HG03439 (cell line): ENCODE measurements around the gene MTMR1.

ENCODE experiments used
- ATAC-seq: cut with Tn5 transposase; IDR thresholded peaks from one replicate; pipeline ENCODE4 v1.9.1; 2021; ENCODE audit warnings: mild to moderate bottlenecking, moderate library complexity; ENCODE audit not compliant: unreplicated experiment

The MTMR1 gene

DNA sequence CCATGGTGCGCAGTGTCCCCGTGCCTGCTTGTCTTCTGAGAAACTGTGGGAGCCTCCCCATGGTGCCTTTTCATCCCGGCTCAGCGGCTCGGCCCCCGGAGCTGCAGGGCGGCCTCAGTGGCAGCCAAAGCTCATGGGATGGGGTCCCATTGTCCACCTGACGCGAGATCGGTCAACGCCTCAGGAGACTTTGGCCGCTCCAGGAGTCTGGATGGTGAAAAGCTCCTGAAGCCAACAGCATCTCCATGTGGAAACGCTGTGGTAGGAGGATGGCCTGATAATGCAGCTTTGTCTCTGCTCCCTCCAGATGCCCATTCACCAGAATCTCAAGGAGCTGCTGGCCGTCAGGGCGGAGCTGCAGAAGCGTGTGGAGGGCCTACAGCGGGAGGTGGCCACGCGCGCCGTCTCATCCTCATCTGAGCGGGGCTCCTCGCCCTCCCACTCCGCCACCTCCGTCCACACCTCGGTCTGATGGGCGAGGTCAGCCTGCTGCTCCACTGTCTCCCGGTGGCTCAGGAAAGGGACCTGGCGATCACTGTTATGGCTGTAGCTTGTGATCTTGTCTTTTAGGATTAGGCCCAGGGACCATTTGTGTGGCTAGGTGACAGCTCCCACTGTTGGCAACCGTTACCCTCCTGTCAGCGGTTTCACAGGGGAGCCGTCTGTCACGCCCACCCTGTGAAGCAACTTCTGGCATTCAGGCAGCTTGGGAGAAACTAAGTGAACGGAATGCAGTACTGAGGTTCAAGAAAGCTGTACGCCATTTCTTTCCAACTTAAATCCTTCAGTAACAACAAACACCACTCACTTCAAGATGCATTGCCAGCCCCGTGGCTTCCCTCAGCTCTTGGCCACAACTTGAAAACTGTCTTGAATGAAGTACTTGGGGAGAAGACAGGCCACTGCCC lies 69.3 kb downstream of the MTMR1 start:
- no peak for ATAC-seq

DNA sequence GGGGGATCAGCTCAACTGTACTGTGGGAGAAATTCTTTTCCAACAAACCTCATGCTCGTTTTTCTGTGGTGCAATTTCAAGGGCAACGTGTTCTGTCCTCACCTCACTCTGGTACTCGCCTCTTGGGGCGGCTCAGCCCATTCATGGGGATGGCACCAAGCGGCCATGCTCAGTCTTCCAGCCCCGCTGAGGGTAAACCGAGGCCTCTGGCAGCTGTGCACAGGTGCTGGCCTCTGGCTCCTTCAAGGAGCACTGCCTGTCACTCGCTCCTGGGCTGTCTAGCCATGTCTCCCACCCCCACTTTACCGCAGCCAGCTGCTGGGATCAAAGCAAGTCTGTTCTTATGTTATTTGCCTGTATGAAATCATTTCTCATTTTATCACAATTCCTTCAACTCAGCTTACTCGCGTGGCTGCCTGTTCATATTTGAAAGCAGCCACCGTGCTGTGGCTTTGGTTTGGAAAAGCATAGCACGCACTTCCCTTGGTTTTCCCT lies 70.2 kb downstream of the MTMR1 start:
- no peak for ATAC-seq

DNA sequence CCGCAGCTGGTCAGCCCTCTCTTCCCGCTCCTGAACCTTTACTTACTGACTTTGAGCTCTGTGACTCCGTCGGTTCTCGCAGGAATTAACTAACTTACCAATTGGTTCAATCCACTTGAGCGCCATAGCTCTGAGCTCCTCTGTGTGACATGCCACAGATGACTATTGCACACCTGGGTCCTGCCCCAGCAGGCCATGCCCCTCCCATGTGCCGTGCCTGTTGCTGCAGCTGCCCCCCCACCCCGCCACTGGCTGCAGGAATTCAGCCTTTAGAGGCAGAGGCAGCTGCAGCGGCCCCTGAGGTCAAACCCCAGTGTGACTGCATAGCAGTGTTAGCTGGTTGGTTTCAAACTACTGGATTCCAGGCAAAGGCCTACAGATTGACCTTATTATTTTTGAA lies 70.6 kb downstream of the MTMR1 start:
- no peak for ATAC-seq

DNA sequence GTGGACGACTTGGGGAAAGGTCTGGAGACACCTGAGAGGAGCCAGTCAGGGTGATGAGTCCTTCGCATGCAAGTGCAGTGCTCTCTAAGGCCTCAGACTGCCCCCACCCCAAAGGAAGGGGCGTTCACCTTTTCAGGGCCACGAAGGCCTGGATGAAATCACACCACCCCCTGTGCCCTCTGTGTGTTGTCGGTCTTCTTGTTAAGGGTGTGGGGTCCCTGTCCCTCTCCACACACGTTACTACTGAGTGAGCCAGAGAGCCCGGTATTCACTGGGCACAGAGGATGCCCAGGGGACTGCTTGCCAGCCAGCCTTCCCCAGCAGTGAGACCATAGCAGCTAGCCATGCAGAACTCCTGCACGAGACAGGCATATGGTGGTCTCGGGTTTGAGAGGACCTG lies 72.0 kb downstream of the MTMR1 start:
- ATAC-seq, result no peak

- no peak for ATAC-seq
These were observed 72.7 kb downstream of the MTMR1 start for GRCh38 chrX:150765782-150766350.

GRCh38 chrX:150766351-150767044 lies 73.3 kb downstream of the MTMR1 start:
- ATAC-seq, result no peak

GRCh38 chrX:150767045-150767395 lies 73.8 kb downstream of the MTMR1 start:
- ATAC-seq, result no peak

DNA sequence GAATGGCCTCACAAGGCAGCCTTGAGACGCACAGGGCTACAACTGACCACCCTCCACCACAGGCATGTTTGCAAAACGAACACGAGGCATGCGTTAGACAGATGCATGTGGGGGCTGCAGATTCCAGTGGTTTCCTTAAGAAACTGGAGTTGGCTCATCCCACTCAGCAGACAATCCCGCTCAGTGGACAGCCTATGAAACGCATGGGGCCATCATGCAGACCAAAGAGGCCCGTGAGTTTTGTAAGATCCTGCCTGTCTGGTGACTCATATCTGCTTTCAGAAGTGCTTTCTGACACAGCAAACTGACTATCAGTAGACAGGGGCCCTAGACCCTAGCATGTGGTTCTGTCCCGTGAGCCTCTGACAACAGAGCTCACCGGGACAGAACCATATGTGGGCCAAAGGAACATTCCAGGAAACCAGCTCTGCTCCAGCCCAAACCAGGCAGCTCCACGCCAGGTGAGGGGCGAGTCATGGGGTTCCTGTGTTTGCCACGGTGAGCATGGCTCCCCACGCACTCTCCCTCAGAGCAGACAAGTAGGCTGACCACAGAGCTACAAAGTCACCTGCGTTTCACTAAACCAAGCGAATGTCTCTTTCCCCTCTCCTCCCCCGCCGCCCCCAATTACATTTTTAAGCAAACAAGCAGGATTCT lies 74.4 kb downstream of the MTMR1 start:
- ATAC-seq, result no peak

DNA sequence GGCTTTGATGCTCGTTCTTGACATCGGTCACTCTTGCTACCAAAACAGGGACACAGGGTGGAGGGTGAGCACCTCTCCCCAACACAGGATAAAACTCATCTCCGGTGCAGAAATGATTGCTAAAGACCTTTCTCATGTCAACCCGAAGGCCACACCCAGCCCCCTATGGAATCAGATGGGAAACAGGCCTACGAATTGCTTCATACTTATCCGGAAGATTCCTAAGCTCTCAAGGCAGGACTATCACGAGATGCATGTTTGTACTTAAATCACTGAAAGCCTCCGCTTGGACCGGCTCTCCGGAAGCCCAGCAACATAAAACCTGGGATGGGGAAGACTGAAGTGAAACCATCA lies 74.9 kb downstream of the MTMR1 start:
- ATAC-seq, result no peak

GRCh38 chrX:150768580-150769190 lies 75.5 kb downstream of the MTMR1 start:
- ATAC-seq, result no peak

GRCh38 chrX:150769408-150769807 lies 76.2 kb downstream of the MTMR1 start:
- no peak for ATAC-seq

DNA sequence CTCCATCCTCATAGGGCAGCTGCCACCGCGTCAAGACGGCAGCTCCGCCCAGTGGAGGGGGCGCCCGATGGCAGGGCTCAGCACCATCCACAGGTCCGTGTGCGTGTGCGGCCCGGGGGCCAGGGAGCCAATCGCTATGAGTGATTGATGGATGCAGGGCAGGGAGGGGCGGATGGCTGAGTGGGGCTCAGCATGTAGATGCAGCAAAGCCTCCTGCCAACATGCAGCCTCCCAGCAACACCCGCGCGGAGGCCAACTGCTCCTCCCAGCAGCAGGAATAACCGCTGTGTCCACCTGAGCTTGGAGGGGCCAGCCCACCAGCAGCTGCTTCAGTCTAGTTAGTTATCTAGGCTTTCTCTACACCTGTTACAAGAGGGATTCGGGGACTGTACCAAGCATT lies 77.4 kb downstream of the MTMR1 start:
- no peak for ATAC-seq

DNA sequence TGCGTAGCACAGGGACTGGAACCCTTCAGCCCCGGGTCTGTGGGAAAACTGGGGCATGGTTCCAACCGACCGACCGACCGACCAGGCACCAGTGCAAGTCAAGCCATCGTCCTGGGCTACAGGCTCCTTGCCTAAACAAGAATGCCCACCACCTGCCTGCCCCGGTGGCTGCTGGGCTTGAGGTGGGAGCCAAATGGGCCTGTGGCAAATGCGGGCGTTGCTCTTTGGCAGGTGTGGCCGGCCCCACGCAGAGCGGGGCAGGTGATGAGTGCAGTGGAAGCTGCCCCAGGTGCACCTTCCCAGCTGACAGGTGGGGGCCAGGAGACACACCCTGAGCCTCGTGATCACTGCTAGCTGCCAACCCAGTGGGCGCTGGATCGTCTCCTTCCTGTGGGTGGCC lies 77.9 kb downstream of the MTMR1 start:
- ATAC-seq, result no peak

DNA sequence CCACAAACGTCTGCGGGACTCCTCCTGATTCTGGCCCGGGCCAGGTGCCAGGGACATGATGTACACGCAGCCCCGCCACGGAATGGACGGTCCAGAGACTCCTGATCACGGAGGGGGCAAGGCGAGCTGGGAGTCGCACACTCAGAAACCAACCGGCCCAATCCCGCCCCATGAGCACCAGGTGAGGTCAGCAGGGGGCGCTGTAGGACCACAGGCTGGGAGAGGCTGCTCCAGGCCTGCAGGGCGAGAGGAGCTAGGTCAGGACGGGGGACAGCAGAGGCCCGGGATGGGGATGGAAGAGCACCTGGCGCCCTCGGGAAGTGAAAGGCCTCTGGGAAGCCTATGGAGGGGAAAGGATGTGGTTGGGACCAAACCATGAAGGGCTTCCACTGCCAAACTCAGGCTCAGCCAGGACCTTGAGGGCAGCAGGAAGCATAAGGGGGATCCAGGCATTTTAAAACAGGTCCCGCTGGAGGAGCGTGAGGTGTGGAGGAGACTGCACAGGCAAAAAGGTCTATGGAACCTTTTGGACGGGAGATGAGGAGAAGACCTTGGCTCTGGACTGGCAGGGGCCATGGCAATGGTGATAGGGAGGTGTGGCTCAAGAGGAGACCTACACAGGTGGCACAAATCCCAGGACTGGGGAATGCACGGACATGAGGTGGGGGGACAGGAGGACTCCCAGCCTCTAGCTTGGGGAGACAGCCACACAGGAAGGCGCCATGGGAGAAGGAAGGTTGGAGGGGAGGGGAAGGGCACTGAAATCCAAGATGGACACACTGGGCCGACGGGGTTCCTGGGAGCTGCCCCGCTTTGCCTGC lies 79.2 kb downstream of the MTMR1 start:
- ATAC-seq, result peak; percentile 69

DNA sequence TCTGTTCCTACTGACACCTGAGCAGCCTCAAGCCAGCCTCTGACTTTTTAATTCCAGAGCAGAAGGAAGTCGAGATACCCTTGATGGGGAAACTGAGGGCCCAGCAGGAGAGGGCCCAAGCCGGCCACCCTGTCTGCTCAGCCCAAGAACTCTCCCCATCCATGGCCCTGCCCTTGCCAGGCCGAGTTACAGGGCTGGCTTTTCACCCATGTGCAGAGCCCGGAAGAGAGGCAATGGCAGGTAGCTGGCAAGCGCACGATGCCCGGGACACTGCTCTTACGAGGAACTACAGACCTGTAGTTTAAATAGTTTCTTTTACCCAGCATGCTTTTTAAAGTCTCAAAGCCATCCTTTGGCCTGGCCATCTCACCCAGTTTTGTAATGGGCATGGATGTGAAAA lies 79.9 kb downstream of the MTMR1 start:
- no peak for ATAC-seq

GRCh38 chrX:150773634-150774033 lies 80.4 kb downstream of the MTMR1 start:
- ATAC-seq, result no peak

- no peak for ATAC-seq
These were observed 81.8 kb downstream of the MTMR1 start for GRCh38 chrX:150774798-150775568.

GRCh38 chrX:150775569-150776350 lies 82.6 kb downstream of the MTMR1 start:
- ATAC-seq, result no peak
